H1 (cell line): ENCODE results near the gene CACNG5. TPM values are rescaled to one million over a fixed set of nuclear protein-coding genes. Genes with fewer than 3 reads are reported as not detected.

Source experiments
- CTCF ChIA-PET: fragments of 300-600 bp; sonication (Branson Sonifier 250); formaldehyde crosslinking; loops from one replicate; lab custom pipeline; 2021; ENCODE audit not compliant: partially characterized antibody; lab: Charles Lee
- POLR2A ChIA-PET: fragments of 300-600 bp; sonication (Branson Sonifier 250); formaldehyde crosslinking; loops from one replicate; lab custom pipeline; 2021; ENCODE audit warnings: inconsistent platforms; ENCODE audit not compliant: partially characterized antibody; lab: Charles Lee
- DNase-seq, 2 experiments: peaks; one replicate each; pipeline versions ENCODE4 v3.0.0 to v3.0.0-alpha.2; 2010 to 2022; ENCODE audit warnings: low spot score in 2 of 2, low read depth in 1 of 2, mixed read lengths in 1 of 2
- FAIRE-seq: peaks from 2 replicates; lab custom pipeline; 2011; peaks lifted over from hg19 to GRCh38; lab: Jason Lieb, UNC
- H2AFZ ChIP-seq: 2 replicates; pipeline ENCODE4 v1.8.1; 2012; ENCODE audit warnings: low read length, inconsistent platforms
- H2AK5ac ChIP-seq: 2 replicates; pipeline ENCODE4 v1.6.1; 2013; ENCODE audit warnings: low read depth, low read length
- H2BK120ac ChIP-seq: replicated peaks from 2 replicates; pipeline ENCODE3; 2013; ENCODE audit warnings: low read depth, low read length, inconsistent platforms
- H2BK12ac ChIP-seq: 2 replicates; pipeline ENCODE4 v1.6.1; 2013; ENCODE audit warnings: low read depth, low read length
- H2BK15ac ChIP-seq: 2 replicates; pipeline ENCODE4 v1.6.1; 2013; ENCODE audit warnings: low read length
- H2BK20ac ChIP-seq: 2 replicates; pipeline ENCODE4 v1.6.1; 2013; ENCODE audit warnings: low read length
- H2BK5ac ChIP-seq: 2 replicates; pipeline ENCODE4 v1.6.1; 2013; ENCODE audit warnings: low read depth, low read length
- H3K14ac ChIP-seq: 2 replicates; pipeline ENCODE4 v1.6.1; 2013; ENCODE audit warnings: inconsistent platforms; ENCODE audit not compliant: insufficient read length
- H3K18ac ChIP-seq: 2 replicates; pipeline ENCODE4 v1.6.1; 2013; ENCODE audit warnings: low read length; ENCODE audit errors: extremely low read depth
- H3K23ac ChIP-seq: 2 replicates; pipeline ENCODE4 v1.6.1; 2013; ENCODE audit warnings: inconsistent platforms; ENCODE audit not compliant: insufficient read length
- H3K23me2 ChIP-seq: 2 replicates; pipeline ENCODE4 v1.6.1; 2013; ENCODE audit warnings: low read depth, low read length
- H3K27ac ChIP-seq: 2 replicates; pipeline ENCODE4 v1.6.1; 2011; ENCODE audit warnings: low read depth, low read length, inconsistent platforms
- H3K27me3 ChIP-seq, 4 experiments: replicated peaks in 1 of 4; 1 replicate in 1 of 4; 2 replicates in 3 of 4; pipeline versions ENCODE4 v1.6.1 to v1.8.1; 2011 to 2013; ENCODE audit warnings: low read length in 3 of 4, mild to moderate bottlenecking in 3 of 4, inconsistent platforms in 2 of 4, mixed read lengths in 2 of 4, moderate library complexity in 1 of 4; ENCODE audit not compliant: control insufficient read depth in 3 of 4, insufficient read depth in 3 of 4; ENCODE audit errors: extremely low read depth in 1 of 4
- H3K36me3 ChIP-seq, 4 experiments: 2 replicates each; pipeline versions ENCODE4 v1.6.1 to v1.8.1; 2011 to 2013; ENCODE audit warnings: mild to moderate bottlenecking in 4 of 4, low read length in 3 of 4, moderate library complexity in 2 of 4, control low read depth in 1 of 4, inconsistent platforms in 1 of 4; ENCODE audit not compliant: insufficient read depth in 4 of 4, control insufficient read depth in 2 of 4
- H3K4ac ChIP-seq: replicated peaks from 2 replicates; pipeline ENCODE3; 2013; ENCODE audit warnings: low read length, low read depth, mixed read lengths, inconsistent platforms; ENCODE audit not compliant: insufficient read length
- H3K4me1 ChIP-seq, 4 experiments: replicated peaks in 1 of 4; 1 replicate in 1 of 4; 2 replicates in 3 of 4; pipeline versions ENCODE4 v1.6.1 to v1.8.1; 2011 to 2013; ENCODE audit warnings: low read length in 3 of 4, inconsistent platforms in 2 of 4, mixed read lengths in 1 of 4; ENCODE audit not compliant: insufficient read depth in 4 of 4, control insufficient read depth in 3 of 4
- H3K4me2 ChIP-seq, 2 experiments: 2 replicates each; pipeline versions ENCODE4 v1.6.1 to v1.8.1; 2011 to 2013; ENCODE audit warnings: low read depth in 2 of 2, low read length in 2 of 2, control low read depth in 1 of 2, inconsistent platforms in 1 of 2, mild to moderate bottlenecking in 1 of 2; ENCODE audit not compliant: insufficient read depth in 1 of 2
- H3K4me3 ChIP-seq, 4 experiments: fragments of 200-600, 300-600 bp in 1 of 4; sonication (generic), shearing (Covaris generic), sonication (Bioruptor Twin) in 1 of 4; 2 replicates each; pipeline versions ENCODE4 v1.5.1 to v1.8.1; 2011 to 2016; ENCODE audit warnings: low read length in 4 of 4, low read depth in 3 of 4, control low read depth in 2 of 4, inconsistent platforms in 2 of 4, mild to moderate bottlenecking in 2 of 4, mixed read lengths in 1 of 4, moderate library complexity in 1 of 4; ENCODE audit not compliant: insufficient read depth in 2 of 4; ENCODE audit errors: extremely low read depth in 1 of 4
- H3K56ac ChIP-seq: replicated peaks from 2 replicates; pipeline ENCODE3; 2013; ENCODE audit warnings: low read depth, mild to moderate bottlenecking, mixed read lengths, low read length, inconsistent platforms; ENCODE audit not compliant: insufficient read length
- H3K79me1 ChIP-seq: 2 replicates; pipeline ENCODE4 v1.6.1; 2013; ENCODE audit warnings: low read depth, low read length, control low read depth
- H3K79me2 ChIP-seq, 2 experiments: 2 replicates each; pipeline versions ENCODE4 v1.6.1 to v1.8.1; 2012 to 2013; ENCODE audit warnings: low read length in 2 of 2, mild to moderate bottlenecking in 2 of 2, inconsistent platforms in 1 of 2; ENCODE audit not compliant: insufficient read depth in 2 of 2, control insufficient read depth in 1 of 2
- H3K9ac ChIP-seq, 4 experiments: replicated peaks in 1 of 4; 1 replicate in 1 of 4; 2 replicates in 3 of 4; pipeline versions ENCODE4 v1.6.1 to v1.8.1; 2011 to 2013; ENCODE audit warnings: low read depth in 3 of 4, low read length in 3 of 4, control low read depth in 2 of 4, mild to moderate bottlenecking in 2 of 4, moderate library complexity in 2 of 4, inconsistent platforms in 1 of 4; ENCODE audit errors: extremely low read depth in 1 of 4
- H3K9me3 ChIP-seq, 2 experiments: 2 replicates each; pipeline versions ENCODE4 v1.6.1 to v1.8.1; 2012 to 2013; ENCODE audit warnings: mild to moderate bottlenecking in 2 of 2, moderate library complexity in 2 of 2, control low read depth in 1 of 2, inconsistent platforms in 1 of 2, low read depth in 1 of 2, low read length in 1 of 2, mixed read lengths in 1 of 2; ENCODE audit not compliant: insufficient read depth in 2 of 2
- H4K20me1 ChIP-seq, 2 experiments: replicated peaks in 1 of 2; 2 replicates each; pipeline versions ENCODE3 to v1.8.1; 2011 to 2013; ENCODE audit warnings: inconsistent platforms in 2 of 2, low read length in 2 of 2, mild to moderate bottlenecking in 1 of 2; ENCODE audit not compliant: insufficient read depth in 2 of 2, control insufficient read depth in 1 of 2
- H4K5ac ChIP-seq: 2 replicates; pipeline ENCODE4 v1.6.1; 2013; ENCODE audit warnings: low read length, low read depth, mixed read lengths, inconsistent platforms; ENCODE audit not compliant: insufficient read length
- H4K8ac ChIP-seq: 2 replicates; pipeline ENCODE4 v1.8.0; 2013; ENCODE audit warnings: mild to moderate bottlenecking, moderate library complexity, low read length, inconsistent platforms; ENCODE audit not compliant: insufficient read depth; ENCODE audit errors: extremely low read depth
- H4K91ac ChIP-seq: replicated peaks from 2 replicates; pipeline ENCODE3; 2013; ENCODE audit warnings: low read length, mixed read lengths, inconsistent platforms; ENCODE audit not compliant: insufficient read length
- KDM4A ChIP-seq: IDR thresholded peaks from one replicate; pipeline ENCODE4 v1.7.1; 2012; ENCODE audit warnings: low read depth, mild to moderate bottlenecking, moderate library complexity, low read length, inconsistent platforms; ENCODE audit not compliant: severe bottlenecking
- TBP ChIP-seq: IDR thresholded peaks from 2 replicates; pipeline ENCODE4 v1.6.1; 2011; ENCODE audit warnings: low read depth, low read length, improper control_type of control experiment
- TCF12 ChIP-seq: IDR thresholded peaks from 2 replicates; pipeline ENCODE4 v1.6.1; 2011; ENCODE audit warnings: low read depth, mild to moderate bottlenecking, low read length
- WGBS, 2 experiments: shearing (Covaris generic) in 1 of 2; methylation state at CpG; one replicate each; pipeline versions ENCODE4 v1.1.6 to v1.1.7; 2013 to 2015; ENCODE audit warnings: low lambda C conversion rate in 2 of 2, mixed read lengths in 2 of 2, inconsistent platforms in 1 of 2, low coverage in 1 of 2, missing lambda C conversion rate in 1 of 2; ENCODE audit not compliant: insufficient replicate concordance in 2 of 2, insufficient coverage in 1 of 2, insufficient read length in 1 of 2; ENCODE audit errors: extremely low coverage in 1 of 2, missing lambda C conversion rate in 1 of 2; 5-methylcytosine and 5-hydroxymethylcytosine counted together
- polyA plus RNA-seq, 7 experiments: library from polyadenylated mRNA; depleted of rRNA in 3 of 7; stranded (reverse) in 5 of 7; unstranded in 2 of 7; fragments of >200 nt in 5 of 7; fragments of 200-250 nt in 2 of 7; gene quantifications; 1 replicate in 5 of 7; 2 replicates in 1 of 7; 4 replicates in 1 of 7; pipeline versions ENCODE4 v1.2.1 to v1.2.3, GENCODE V29; 2011 to 2013; ENCODE audit warnings: missing spikeins in 2 of 7, mixed read lengths in 2 of 7
- total RNA-seq: library from RNA; stranded (reverse); fragmentation: NEBNext Ultra II Directional; extraction: Animal tissue kit (Norgen Biotek cat#: 25700); gene quantifications from 2 replicates; pipeline ENCODE4 v1.2.1, GENCODE V29; 2021
- TF ChIP-seq, protein P1 (sequence below), 3 experiments: IDR thresholded peaks; 1 replicate in 2 of 3; 2 replicates in 1 of 3; pipeline versions ENCODE4 v1.5.1 to v1.6.1; 2011; ENCODE audit warnings: low read length in 3 of 3, mild to moderate bottlenecking in 3 of 3, inconsistent platforms in 2 of 3, low read depth in 1 of 3, moderate library complexity in 1 of 3; ENCODE audit not compliant: insufficient read depth in 1 of 3; ENCODE audit errors: control extremely low read depth in 1 of 3

CACNG5 gene
- total and polyA plus RNA-seq, 2 of the 8 experiments (the other 6 are each of a cell fraction or from before 2014, with no cell fraction given), result 2.2 to 3.1 TPM

DNA sequence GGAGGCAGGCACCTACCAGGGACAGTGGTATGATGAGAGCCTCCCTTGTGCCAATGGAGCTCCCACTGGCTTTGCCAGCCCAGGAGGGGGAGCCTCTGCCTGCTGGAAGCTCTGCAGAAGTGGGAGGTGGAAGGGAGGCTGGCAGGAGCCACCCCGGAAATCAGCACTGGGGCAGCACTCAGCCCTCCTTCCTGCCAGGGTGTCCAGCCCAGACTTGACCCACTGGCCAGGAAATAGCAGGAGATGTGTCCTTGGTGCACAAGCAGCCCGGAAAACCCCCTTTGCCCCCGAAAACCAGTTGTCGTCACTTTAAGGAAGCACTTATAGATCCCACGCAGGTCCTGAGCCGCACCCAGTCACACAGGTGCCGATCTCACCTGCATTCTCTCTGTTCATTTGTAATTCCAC lies 80.3 kb downstream of the CACNG5 start:
- H2AFZ ChIP-seq, result peak overlapping the region; percentile 15; the same call in 1 of the 2 replicates
- TF ChIP-seq TBP (no peak), KDM4A (no peak), TCF12 (no peak)
- TF ChIP-seq, protein P1, sequence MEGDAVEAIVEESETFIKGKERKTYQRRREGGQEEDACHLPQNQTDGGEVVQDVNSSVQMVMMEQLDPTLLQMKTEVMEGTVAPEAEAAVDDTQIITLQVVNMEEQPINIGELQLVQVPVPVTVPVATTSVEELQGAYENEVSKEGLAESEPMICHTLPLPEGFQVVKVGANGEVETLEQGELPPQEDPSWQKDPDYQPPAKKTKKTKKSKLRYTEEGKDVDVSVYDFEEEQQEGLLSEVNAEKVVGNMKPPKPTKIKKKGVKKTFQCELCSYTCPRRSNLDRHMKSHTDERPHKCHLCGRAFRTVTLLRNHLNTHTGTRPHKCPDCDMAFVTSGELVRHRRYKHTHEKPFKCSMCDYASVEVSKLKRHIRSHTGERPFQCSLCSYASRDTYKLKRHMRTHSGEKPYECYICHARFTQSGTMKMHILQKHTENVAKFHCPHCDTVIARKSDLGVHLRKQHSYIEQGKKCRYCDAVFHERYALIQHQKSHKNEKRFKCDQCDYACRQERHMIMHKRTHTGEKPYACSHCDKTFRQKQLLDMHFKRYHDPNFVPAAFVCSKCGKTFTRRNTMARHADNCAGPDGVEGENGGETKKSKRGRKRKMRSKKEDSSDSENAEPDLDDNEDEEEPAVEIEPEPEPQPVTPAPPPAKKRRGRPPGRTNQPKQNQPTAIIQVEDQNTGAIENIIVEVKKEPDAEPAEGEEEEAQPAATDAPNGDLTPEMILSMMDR (IDR thresholded peaks at IDR 0.05; ENCODE audit: control extremely low read depth in 1 of 3, insufficient read depth in 1 of 3, low read depth in 1 of 3, low read length in 3 of 3), result peak; percentile 57 to 67 (median 60)

More for the DNA sequence above, 80.3 kb downstream of the CACNG5 start:
- H3K23me2 ChIP-seq, result no peaks in the 10 kb centered on the region; the same call in 1 of the 2 replicates
- H4K20me1 ChIP-seq, result peaks cover 0 to 2% of the 10 kb centered on the region in 2 experiments
- FAIRE-seq (no peak), DNase-seq (no peak)
- H2AK5ac ChIP-seq, result no peak overlapping the region
- H3K79me1 ChIP-seq, result no peaks in the 10 kb centered on the region
- no peak overlapping the region for H3K18ac ChIP-seq
- no peak overlapping the region for H4K8ac ChIP-seq
- no peak overlapping the region for H3K4me2 ChIP-seq
- POLR2A ChIA-PET, result no interaction called here
- H3K14ac ChIP-seq, result no peak overlapping the region
- H2BK15ac ChIP-seq, result no peak overlapping the region
- H2BK120ac ChIP-seq, result no peak overlapping the region
- H4K91ac ChIP-seq, result no peak overlapping the region
- no peak overlapping the region for H3K4me3 ChIP-seq
- WGBS, 2 experiments, result 93% methylated on average over 7 of the region's 7 CpGs; no CpG with 5 or more reads in 1 of the 2 experiments
- no peak overlapping the region for H3K9ac ChIP-seq
- H3K79me2 ChIP-seq, result no peaks in the 10 kb centered on the region
- H3K27ac ChIP-seq, result no peak overlapping the region
- H3K56ac ChIP-seq, result no peak overlapping the region
- H3K36me3 ChIP-seq, result no peaks in the 10 kb centered on the region
- H4K5ac ChIP-seq, result no peak overlapping the region
- H2BK20ac ChIP-seq, result peak overlapping the region; percentile 66; the same call in 1 of the 2 replicates
- H3K4me1 ChIP-seq, result no peaks in the 10 kb centered on the region
- 0 out of 2 replicates have a peak overlapping the region, but pooled peaks have one; percentile 71 for H2BK5ac ChIP-seq
- no peaks in the 10 kb centered on the region for H3K9me3 ChIP-seq
- H3K23ac ChIP-seq, result no peak overlapping the region
- CTCF ChIA-PET, result interaction anchor here (0.6 to 4.5 kb wide), 17 partner anchors 9 to 718 kb away, joined by 3 to 29 read pairs (median 7); no protein-coding TSS in a partner anchor
- no peak overlapping the region for H3K4ac ChIP-seq
- no peaks in the 10 kb centered on the region for H3K27me3 ChIP-seq
- H2BK12ac ChIP-seq, result no peak overlapping the region
